K562 (cell line): ENCODE measurements around the gene ARPC1A. TPM values are rescaled to one million over a fixed set of nuclear protein-coding genes. Genes with fewer than 3 reads are reported as not detected.
A peak's percentile ranks its signal among the peaks of the same experiment; 100 is the strongest.

Source experiments
- BACH1 ChIP-seq: fragments of 200-800 bp; sonication (Bioruptor generic); IDR thresholded peaks from 2 replicates; pipeline ENCODE4 v1.6.1; 2016; ENCODE audit warnings: missing genetic modification characterization, missing compliant biosample characterization
- BHLHE40 ChIP-seq: IDR thresholded peaks from 2 replicates; pipeline ENCODE4 v1.6.1; 2011; ENCODE audit warnings: low read length, improper control_type of control experiment
- BRF2 ChIP-seq: IDR thresholded peaks from 3 replicates; pipeline ENCODE4 v1.6.1; 2011; ENCODE audit warnings: borderline replicate concordance, mild to moderate bottlenecking; ENCODE audit not compliant: insufficient read length, insufficient read depth
- KDM4B ChIP-seq, 2 experiments: fragments of 450-650 bp in 1 of 2; sonication (generic) in 1 of 2; IDR thresholded peaks; 2 replicates each; pipeline ENCODE4 v1.6.1; 2016 to 2017; ENCODE audit warnings: borderline replicate concordance in 2 of 2, antibody characterized with exemption in 1 of 2, low read depth in 1 of 2, mild to moderate bottlenecking in 1 of 2
- MAX ChIP-seq: sonication (generic); formaldehyde crosslinking; IDR thresholded peaks from 2 replicates; pipeline ENCODE4 v1.9.0; 2022; ENCODE audit warnings: mild to moderate bottlenecking, missing genetic modification reagents
- NR4A1 ChIP-seq, 2 experiments: fragments of 250-450 bp in 1 of 2; fragments of 450-650 bp in 1 of 2; sonication (Bioruptor Pico) in 1 of 2; IDR thresholded peaks; 2 replicates each; pipeline versions ENCODE4 v1.4.0 to v1.6.1; 2016 to 2020; ENCODE audit warnings: mild to moderate bottlenecking in 2 of 2, missing compliant biosample characterization in 1 of 2, missing genetic modification characterization in 1 of 2, moderate library complexity in 1 of 2
- TBP ChIP-seq: optimal IDR thresholded peaks from 2 replicates; pipeline ENCODE3; 2011; ENCODE audit warnings: low read depth, low read length, improper control_type of control experiment
- THAP7 ChIP-seq: fragments of 250-450 bp; sonication (Bioruptor Pico); IDR thresholded peaks from 2 replicates; pipeline ENCODE4 v1.5.0; 2021
- THRAP3 ChIP-seq: fragments of 450-650 bp; IDR thresholded peaks from 2 replicates; pipeline ENCODE4 v1.6.1; 2016; ENCODE audit warnings: mild to moderate bottlenecking, inconsistent platforms, borderline replicate concordance
- VEZF1 ChIP-seq: fragments of 200-800 bp; sonication (Bioruptor generic); IDR thresholded peaks from 2 replicates; pipeline ENCODE4 v1.6.1; 2017; ENCODE audit warnings: missing genetic modification characterization, missing compliant biosample characterization
- ZKSCAN1 ChIP-seq: fragments of 150-350 bp; IDR thresholded peaks from 2 replicates; pipeline ENCODE4 v1.6.1; 2016; ENCODE audit warnings: low read depth, low read length
- ZNF12 ChIP-seq: sonication (generic); formaldehyde crosslinking; IDR thresholded peaks from 2 replicates; pipeline ENCODE4 v1.4.0; 2020; ENCODE audit warnings: mild to moderate bottlenecking, missing genetic modification reagents
- ZNF175 ChIP-seq: fragments of 200-800 bp; sonication (Bioruptor generic); IDR thresholded peaks from 2 replicates; pipeline ENCODE4 v1.6.1; 2016; ENCODE audit warnings: low read depth, mild to moderate bottlenecking, missing genetic modification characterization, missing compliant biosample characterization
- ZNF644 ChIP-seq: fragments of 200-800 bp; sonication (Bioruptor generic); IDR thresholded peaks from 2 replicates; pipeline ENCODE4 v1.6.1; 2016; ENCODE audit warnings: low read depth, missing genetic modification characterization, missing compliant biosample characterization
- ZNF785 ChIP-seq: fragments of 250-450 bp; sonication (Bioruptor Pico); IDR thresholded peaks from 2 replicates; pipeline ENCODE4 v1.4.0; 2020; ENCODE audit warnings: mild to moderate bottlenecking
- polyA plus RNA-seq, 8 experiments: library from polyadenylated mRNA; depleted of rRNA in 4 of 8; stranded (reverse) in 5 of 8; unstranded in 3 of 8; fragments of >200 nt; fragmentation: Nextera tagmentation in 2 of 8; fragmentation: Illumina TruSeq in 1 of 8; extraction: Ambion mirVana in 2 of 8; extraction: Trizol in 1 of 8; gene quantifications; 2 replicates each; pipeline versions ENCODE4 v1.2.1 to v1.2.3, GENCODE V29; 2011 to 2014; ENCODE audit warnings: inconsistent platforms in 1 of 8, missing spikeins in 1 of 8
- total RNA-seq, 7 experiments: library from RNA; depleted of rRNA in 6 of 7; stranded (reverse); fragments of >200 nt in 6 of 7; fragmentation: Illumina TruSeq in 2 of 7; extraction: Trizol in 2 of 7; gene quantifications; 2 replicates each; pipeline versions ENCODE4 v1.2.1 to v1.2.3, GENCODE V29; 2011 to 2021; ENCODE audit warnings: low replicate concordance in 1 of 7

Gene ARPC1A
- total and polyA plus RNA-seq, 9 of the 15 experiments (the other 6 are each of a cell fraction or from before 2014, with no cell fraction given), result 39.5 to 151 (median 86.1) TPM

- no peak for TF ChIP-seq ZNF175
- no peak for TF ChIP-seq ZKSCAN1
- TF ChIP-seq ZNF644 (tag), result no peak
- TF ChIP-seq BHLHE40, result peak; percentile 35; the same call in 1 of the 2 replicates
- no peak for TF ChIP-seq NR4A1 (CRISPR knock-in tag; IDR thresholded peaks at IDR 0.05)
- 0 out of 2 replicates have a peak, but pooled peaks have one; percentile 31 for TF ChIP-seq NR4A1 (tag; IDR thresholded peaks at IDR 0.05)
- 0 out of 4 replicates have a peak, but pooled peaks of 1 of the 2 experiments have one; percentile 45 for TF ChIP-seq KDM4B (IDR thresholded peaks at IDR 0.05; ENCODE audit: borderline replicate concordance in 2 of 2, low read depth in 1 of 2)
- TF ChIP-seq BRF2, result no peak
- no peak for TF ChIP-seq THRAP3
- TF ChIP-seq THAP7 (CRISPR knock-in tag), result no peak
- TF ChIP-seq ZNF785, result no peak
- TF ChIP-seq VEZF1 (CRISPR knock-in tag), result peak; percentile 53; the same call in 1 of the 2 replicates
- TF ChIP-seq ZNF12, result no peak
- no peak for TF ChIP-seq BACH1 (tag)
- no peak for TF ChIP-seq MAX (CRISPR knock-in tag)
- TF ChIP-seq TBP, result no peak
These were observed 44.2 kb downstream of the ARPC1A start (continued) for GRCh38 chr7:99369767-99370391.
